GM12864 (cell line): ENCODE results near the gene NOL4L.

ENCODE experiments used
- DNase-seq: peaks from one replicate; pipeline ENCODE4 v3.0.0-alpha.2; 2011; ENCODE audit warnings: low read depth
- H3K4me3 ChIP-seq: 2 replicates; pipeline ENCODE4 v1.5.1; 2011; ENCODE audit warnings: mild to moderate bottlenecking, low read depth, low read length, control low read depth
- TF ChIP-seq, protein P1 (sequence below): IDR thresholded peaks from 2 replicates; pipeline ENCODE4 v1.5.1; 2011; ENCODE audit warnings: low read depth, mild to moderate bottlenecking, moderate library complexity, low read length, control low read depth, inconsistent platforms; ENCODE audit errors: missing control alignments

Gene NOL4L

DNA sequence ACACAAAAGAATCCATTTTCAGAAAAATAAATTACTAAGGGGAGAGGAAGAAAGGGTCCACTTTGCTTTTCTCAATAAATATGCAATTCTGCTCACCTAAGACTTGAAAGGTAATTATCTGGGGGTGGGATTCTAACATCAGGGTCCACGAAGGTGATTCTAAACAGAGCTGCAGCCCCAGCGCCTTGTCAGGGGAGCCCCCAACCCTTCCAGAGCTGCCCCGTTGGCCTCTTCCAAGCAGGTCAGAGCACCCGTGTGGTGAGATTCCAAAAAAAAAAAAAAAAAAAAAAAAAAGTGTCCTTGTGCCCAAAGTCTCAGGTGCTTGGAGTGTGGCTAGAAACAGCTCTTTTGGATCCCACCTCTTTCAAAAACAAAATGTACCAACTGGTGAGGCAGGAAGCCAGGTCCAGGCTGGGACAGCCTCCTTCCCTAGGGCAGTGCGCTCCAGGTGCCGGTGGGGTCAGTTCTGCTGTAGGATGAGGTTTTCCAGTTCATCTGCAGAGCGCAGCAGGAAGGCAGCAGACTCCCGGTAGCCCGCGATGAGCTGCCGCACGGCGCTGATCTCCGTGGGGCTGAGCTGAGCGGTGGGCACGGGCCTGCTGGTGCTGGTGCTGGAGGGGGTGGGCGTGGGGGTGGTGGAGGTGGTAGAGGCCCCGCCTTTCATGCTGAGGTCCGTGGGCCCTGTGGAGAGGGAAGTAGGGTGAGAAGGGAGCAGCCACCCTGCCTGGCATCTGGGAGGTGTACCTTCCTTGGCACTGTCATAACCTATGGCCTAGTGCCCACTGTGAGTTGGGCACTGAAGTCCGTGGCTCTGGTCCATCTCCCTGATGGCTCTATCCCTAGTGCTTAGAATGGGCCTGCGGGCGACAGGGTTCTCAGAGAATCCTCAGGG lies 137.8 kb downstream of the NOL4L start:
- no peak for DNase-seq
- H3K4me3 ChIP-seq = no peak overlapping the region
- TF ChIP-seq, protein P1, sequence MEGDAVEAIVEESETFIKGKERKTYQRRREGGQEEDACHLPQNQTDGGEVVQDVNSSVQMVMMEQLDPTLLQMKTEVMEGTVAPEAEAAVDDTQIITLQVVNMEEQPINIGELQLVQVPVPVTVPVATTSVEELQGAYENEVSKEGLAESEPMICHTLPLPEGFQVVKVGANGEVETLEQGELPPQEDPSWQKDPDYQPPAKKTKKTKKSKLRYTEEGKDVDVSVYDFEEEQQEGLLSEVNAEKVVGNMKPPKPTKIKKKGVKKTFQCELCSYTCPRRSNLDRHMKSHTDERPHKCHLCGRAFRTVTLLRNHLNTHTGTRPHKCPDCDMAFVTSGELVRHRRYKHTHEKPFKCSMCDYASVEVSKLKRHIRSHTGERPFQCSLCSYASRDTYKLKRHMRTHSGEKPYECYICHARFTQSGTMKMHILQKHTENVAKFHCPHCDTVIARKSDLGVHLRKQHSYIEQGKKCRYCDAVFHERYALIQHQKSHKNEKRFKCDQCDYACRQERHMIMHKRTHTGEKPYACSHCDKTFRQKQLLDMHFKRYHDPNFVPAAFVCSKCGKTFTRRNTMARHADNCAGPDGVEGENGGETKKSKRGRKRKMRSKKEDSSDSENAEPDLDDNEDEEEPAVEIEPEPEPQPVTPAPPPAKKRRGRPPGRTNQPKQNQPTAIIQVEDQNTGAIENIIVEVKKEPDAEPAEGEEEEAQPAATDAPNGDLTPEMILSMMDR = no peak

- TF ChIP-seq, protein P1 = no peak
- H3K4me3 ChIP-seq = no peak overlapping the region
- DNase-seq = no peak
These were observed 138.6 kb downstream of the NOL4L start for GRCh38 chr20:32446301-32447100.

DNA sequence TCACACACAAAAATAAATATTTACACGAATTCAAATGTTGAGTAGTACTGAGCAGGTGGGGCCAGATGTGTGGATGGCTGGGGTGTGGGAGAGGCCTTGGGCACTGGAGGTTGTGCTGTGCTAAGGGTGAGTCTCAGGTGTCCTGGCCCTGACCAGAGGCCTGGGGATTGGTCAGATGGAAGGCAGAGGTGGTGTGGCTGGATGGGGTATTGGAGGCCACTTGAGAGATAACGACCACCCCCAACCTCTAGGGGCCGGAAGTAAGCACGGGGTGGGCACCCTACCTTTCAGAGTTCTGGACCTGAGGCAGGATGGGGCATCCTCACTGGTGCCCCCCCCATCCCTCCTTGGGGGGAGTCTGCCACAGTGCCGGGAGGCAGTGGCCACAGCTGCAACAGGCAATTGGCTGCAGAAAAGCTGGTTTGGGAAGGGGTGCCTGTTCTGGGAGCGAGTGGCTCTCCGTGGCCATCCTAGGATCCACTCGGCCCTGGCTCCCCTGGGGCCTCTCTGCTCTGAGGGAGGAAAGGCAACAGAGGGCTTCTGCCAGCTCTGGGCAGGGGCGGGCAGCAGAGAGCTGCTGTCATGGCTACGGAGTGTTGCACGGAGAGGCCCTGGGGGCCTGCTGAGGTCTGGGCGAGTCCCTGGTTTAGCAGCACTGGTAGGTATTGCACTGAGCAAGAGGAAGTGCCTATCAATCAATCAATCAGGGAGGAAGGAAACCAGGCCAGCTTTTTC lies 139.4 kb downstream of the NOL4L start:
- H3K4me3 ChIP-seq = no peak overlapping the region
- no peak for DNase-seq
- TF ChIP-seq, protein P1 = no peak

- TF ChIP-seq, protein P1 = no peak
- no peak overlapping the region for H3K4me3 ChIP-seq
- no peak for DNase-seq
These were observed 140.5 kb downstream of the NOL4L start for GRCh38 chr20:32444474-32445220.

DNA sequence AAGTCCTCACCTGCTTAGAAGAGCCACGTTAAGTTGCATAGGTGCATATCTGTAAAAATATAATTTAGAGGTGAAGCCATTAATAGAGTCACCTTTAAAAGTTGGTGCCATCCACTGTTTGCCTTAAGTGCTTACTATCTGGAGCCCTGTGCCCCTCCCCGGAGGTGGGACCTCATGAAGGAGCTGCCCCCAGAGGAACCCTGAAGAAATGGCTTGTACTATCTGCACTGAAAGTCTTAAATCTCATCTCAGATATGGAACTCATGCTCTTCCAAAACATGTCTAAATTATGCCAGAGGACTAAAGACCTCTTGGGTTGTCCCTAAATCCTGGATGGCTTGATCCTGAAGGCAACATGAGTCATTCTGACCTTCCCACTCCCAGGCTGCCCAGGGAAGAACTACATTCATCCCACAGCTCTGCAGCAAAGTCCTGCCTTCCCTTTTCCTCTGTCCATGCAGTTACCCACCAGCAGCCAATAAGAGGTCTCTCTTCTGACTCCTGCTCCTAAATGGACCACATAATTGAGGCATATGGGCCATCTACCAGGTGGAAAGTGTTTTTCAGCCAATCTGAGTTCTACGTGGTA lies 141.7 kb downstream of the NOL4L start:
- no peak overlapping the region for H3K4me3 ChIP-seq
- no peak for DNase-seq
- TF ChIP-seq, protein P1 = no peak
